NCI-H2196 (cell line): ENCODE data around the gene AMPD3.

ENCODE experiments used
- DNase-seq: peaks from one replicate; lab custom pipeline; 2025; ENCODE audit not compliant: unreplicated experiment; lab: John Stamatoyannopoulos, UW

AMPD3 gene

DNA sequence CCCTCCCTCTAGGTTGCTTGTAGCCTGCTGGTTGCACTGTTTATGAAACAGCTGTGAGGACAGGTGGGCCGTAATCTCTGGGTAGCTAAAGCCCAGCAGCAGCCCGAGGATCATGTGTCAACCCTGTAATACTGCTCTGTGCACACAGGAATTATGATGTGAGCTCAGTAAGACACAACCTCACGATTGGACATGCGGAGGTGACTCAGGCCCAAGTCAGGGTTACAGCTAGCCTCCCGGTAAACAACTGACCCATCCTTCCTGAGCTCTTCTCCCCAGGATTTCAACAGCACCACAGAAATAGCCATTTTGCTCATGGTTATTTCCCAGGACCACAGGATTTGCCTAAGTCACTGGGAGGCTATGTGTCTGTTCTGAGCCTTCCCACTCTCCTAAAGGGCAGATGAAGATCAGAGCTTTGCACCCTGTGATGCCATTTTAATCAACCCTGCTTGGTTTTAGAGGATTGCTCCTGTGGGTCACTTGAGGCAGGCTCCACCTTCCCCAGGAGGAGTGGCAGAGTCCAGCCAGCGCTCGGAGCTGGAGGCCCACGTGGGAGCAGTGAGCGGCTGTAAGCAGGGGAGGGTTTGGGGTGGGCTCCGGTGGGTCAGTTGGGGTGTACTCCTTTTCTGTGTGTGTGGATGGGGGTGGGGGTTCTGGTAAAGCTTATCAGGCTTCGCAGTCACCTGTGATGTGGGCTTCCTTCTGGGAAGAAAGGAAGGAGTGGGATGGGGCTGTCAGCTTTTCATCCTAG lies at the start of gene AMPD3:
Gene AMPD3, plus strand, starts transcription at position 387 of the 754 bp plus-strand sequence. CDS start 6,256 bp downstream, outside the sequence.
- DNase-seq = peak; percentile 80

DNA sequence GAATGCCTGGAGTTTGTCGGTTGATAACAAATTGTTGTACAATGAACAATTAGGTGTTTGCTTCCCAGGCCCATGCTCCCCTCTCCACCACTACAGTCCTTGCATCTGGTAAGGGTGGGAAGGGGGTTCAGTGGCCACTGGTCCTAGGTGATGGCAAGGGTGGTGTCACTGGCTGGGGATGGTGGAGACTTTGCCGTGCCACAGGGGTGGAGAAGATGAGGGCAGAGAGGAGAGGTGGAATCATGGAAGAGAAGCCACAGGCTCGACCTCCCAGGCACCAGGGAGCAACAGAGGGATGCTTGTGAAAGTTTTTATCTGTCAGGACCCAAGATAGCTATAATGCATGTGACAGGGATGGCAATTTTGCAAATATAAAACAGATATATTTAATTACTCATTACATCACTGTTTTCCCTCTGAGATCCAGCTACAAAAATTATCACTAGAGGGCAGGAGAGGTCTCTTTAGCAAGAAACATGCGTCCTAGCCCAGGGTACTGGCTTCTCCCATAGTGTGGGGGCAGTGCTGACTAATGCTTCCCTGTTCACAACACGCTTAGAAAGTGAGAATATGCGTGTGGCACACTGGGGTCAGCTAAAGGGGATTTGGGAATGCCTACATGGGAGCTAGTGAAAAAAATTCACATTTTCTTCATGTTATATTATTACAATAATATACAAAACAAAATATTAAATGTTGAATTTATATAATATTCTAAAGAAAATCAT lies 49.0 kb upstream of the AMPD3 start:
- DNase-seq = peak; percentile 82

DNA sequence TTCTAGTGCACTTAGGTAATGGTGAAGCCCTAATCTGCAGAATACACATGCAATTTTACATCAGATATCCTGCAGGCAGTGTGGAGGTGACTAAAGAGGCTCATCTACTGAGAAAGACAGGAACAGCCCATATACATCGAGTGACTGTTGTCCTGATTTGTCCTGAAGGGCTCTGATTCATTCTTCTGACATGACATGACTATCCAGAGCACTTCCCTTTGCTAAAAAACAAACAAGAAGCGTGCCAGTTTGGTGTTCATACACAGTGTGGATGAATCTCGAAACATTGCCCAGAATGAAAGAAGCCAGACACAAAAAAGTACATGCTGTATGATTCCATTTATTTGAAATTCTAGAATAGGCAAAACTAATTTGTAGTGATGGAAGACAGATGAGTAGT lies 48.0 kb upstream of the AMPD3 start:
- no peak for DNase-seq

DNA sequence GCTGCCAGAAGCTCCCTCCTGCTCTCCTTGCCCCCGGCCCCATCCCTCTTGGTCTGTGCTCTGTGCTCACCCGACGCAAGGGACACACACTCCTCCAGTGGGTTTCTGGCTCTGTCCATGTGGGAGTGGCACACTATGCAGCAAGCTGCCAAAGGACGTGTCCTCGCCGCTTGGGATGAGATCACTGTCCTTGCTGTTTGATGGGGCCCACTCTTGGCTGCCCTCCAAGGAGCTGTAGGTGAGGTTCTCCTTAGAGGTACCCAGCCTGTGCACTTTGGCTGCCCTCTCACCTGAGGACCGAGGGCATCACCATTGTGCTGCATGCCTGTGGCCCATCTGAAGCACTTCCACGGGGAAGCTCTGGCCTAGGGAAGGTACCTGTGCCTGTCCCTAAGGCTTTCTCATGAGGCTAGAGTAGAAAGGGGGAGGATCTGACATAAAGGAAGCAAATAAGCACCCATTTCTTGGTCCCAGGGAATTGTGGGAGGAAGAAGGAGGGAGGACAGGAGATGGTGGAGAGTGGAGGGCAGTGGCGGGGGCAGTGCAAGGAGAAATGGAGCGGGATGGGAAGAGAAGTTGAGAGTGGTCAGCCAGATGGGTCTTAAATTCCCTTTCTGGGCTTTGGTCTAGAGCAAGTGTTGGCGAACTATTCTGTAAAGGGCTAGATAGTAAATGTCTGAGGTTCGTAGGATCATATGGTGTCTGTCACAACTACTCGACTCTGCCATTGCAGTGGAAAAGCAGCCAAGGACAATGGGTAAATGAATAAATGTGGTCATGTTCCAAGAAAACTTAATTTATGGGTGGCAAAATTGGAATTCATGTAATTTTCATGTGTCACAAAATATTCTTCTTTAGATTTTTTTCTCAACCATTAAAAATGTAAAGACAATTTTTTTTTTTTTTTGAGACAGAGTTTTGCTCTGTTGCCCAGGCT lies 47.0 kb upstream of the AMPD3 start:
- no peak for DNase-seq

DNA sequence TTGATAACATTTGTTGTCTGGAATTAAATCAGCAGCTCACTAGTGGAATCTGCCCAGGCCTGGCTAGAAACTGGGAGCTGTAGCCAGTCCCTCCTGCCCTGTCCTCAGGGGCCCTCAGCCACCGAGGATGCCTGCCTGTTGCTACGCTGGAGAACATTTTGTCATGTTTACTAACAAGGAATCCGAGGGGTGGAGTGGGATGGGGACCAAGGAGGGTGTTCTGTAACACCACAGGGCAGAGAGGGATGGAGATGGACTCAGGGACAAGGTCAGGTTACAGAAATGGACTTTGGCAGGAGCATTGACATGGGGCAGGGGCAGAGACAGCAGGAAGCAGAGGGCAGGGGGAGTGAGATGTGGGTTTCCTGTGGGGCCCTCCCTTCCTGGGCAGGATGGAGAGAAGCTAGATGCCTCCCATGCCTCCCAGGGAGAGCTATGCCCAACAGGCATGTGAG lies 45.8 kb upstream of the AMPD3 start:
- no peak for DNase-seq

DNA sequence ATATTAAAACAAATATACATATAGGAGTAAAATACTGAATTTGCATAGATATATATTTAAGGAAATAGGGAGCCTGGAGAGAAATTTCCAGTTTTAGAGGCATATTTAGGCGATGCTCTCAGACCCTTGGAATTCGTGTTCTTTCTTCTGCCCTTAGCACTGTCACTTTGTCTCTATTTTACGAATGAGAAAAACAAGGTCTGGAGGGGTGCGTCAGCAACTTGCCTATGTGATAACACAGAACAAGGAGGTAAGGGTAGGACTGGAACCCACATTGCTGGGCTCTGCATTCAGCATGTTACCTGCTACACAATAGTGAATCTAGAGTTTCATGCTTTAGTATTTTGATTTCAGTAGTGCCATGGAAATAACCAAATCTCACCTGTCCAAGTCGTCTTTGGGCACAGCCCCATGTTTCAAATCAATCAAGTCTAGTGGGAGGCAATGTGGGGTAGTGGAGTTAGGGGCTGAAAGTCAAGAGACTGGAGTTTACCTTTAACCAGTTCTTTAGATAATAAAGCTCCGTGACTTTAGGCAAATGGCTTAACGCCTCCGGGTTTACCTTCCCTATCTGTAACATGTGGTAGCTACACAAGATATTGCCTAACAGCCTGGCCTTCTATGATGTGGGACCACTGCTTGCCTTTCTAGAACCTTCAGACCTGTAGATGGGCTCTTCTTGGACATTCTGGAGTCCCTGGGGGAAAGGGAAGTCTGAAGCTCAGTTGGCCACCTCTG lies 44.8 kb upstream of the AMPD3 start:
- no peak for DNase-seq

DNA sequence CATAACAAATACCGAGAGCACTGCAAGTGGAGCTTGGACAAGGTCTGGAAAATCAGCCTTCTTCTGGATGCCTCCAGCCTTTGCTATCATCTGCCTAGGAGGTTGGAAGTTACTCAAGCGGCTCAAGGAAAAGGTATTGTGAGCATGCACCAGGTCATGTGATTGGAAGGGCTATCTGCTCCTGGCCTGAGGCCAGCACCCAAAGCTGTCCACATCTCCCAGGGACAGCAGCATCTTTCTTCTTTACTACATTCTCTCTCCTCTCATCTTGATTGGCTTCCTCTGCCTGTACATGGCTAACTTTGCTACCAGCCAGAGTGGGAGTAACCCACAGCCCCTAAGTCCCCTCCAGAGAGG lies 44.2 kb upstream of the AMPD3 start:
- DNase-seq = no peak

DNA sequence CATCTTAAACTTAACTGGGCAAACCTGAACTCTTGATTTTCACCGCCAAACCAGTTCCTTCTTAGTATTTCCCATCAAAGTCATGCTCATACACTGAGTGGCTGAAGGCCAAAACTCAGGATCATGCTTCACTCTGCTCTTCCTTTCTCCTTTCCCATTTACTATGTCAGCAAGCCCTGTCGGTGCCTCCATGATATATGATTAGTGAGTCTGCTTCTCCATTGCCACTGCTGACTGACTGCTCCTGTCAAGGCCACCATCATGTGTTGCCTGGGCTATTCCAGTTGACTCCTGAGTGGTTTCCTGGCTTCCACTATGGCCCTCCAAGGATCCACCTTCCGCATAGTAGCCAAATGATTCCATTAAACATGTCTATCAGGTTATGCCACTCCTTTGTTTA lies 42.8 kb upstream of the AMPD3 start:
- DNase-seq = no peak

DNA sequence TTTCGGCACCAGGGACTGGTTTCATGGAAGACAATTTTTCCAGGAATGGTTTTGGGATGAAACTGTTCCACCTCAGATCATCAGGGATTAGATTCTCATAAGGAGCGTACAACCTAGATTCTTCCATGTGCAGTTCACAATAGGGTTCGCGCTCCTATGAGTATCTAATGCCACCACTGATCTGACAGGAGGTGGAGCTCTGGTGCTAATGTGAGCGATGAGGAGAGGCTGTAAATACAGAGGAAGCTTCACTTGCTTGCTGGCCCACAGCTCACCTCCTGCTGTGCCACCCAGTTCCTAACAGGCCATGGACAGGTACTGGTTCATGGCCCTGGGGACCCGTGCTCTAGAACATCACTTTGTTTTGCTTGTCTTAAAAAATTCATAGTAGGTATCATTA lies 41.8 kb upstream of the AMPD3 start:
- no peak for DNase-seq

DNA sequence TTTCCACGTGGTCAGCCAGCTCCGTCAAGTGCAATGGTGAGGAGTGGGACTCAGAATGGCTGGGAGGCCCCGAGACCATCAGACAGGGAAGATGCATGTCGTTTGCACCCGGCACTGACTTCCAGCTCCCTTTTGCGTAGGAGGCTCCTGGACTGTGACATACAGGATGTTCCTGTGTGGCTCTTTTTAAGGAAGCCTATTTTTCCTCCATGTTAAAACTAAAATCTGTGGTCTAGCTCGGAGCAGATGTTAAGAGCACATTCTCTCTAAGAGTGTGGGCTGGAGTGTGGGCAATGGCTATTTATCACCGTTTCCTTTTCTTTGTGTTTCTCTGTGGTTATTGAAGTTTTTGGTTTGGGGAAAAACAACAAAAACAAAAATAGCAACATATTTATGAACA lies 40.9 kb upstream of the AMPD3 start:
- DNase-seq = no peak

DNA sequence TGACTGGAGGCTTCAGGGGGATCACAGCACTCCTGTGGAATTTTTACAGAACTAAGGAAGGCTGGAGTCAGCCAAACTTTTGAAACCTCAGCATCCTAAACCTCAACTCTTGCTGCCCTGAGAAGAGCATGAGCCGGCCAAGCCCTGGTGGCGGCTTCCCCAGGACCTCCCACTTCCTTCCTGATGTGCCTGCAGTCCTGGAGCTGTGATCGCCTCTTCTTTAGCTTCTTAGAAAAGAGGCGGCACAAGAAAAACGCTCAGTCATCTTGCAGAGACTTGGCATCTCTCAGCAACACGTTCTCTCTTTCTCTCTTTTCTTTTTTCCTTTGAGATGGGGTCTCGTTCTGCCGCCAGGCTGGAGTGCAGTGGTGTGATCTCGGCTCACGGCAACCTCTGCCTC lies 40.4 kb upstream of the AMPD3 start:
- DNase-seq = no peak

DNA sequence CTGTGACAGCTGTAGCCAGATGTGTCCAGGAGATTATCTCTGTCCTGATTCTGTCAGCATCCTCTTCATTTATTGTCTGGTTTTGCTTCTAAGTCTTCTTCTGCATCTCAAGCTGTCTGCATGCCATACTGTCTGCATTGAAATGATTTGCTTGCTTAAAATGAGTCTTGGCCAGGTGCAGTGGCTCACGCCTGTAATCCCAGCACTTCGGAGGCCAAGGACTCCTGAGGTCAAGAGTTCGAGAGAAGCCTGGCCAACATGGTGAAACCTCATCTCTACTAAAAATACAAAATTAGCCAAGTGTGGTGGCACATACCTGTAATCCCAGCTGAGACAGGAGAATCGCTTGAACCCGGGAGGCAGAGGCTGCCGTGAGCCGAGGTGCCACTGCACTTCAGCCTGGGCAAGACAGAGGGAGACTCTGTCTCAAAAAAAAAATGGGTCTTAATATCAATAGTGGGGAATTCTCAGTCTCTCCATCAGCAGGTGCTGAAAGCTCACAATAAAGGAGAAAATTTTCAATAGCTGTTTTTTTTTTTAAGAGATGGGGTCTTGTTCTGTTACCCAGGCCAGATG lies 39.2 kb upstream of the AMPD3 start:
- DNase-seq = no peak

DNA sequence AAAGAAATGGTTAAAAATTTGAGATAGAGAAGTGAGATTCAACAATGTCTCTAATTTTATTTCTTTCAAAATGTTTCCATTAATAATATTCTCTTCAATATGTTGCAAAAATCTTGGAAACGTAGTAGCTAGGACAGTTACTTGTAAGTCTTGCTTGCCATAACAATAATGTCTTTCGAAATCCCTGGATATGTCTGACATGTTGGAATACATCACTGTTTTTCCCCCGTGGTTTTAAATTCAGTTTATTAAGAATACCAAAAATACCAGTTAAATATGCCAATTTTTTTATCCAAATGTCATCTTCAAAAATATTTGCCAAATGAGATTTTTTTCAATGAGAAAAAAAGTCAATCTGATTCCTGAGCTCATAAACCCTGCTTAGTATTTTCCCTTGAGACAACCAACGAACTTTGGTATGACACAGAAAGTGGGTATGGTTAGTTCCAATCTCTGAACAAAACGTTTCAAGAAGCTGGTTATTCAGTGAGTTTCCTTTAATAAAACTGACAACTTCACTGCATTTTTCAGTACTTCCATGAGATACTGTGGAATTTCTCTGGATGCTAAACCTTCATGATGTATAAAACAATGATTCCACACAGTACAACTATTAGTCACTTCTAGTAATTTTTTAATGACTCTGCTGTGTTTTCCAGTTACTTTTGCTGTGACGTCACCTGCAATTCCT lies 36.7 kb upstream of the AMPD3 start:
- DNase-seq = no peak

DNA sequence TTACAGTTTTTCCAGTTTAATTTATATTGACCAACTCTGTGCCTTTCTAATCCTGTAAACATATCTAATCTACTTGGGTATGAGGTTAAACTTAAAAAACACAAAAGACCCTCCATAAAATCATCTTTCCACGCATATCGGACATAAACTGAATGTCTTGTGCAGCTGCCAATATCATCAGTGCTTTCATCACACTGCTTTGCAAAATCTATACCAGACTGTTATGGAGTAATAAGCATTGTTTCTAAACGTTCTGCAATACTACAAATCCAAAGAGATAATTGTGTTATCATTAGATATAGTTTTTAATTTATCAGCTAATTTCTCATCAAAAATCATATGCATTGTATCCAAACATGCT lies 36.1 kb upstream of the AMPD3 start:
- DNase-seq = no peak

DNA sequence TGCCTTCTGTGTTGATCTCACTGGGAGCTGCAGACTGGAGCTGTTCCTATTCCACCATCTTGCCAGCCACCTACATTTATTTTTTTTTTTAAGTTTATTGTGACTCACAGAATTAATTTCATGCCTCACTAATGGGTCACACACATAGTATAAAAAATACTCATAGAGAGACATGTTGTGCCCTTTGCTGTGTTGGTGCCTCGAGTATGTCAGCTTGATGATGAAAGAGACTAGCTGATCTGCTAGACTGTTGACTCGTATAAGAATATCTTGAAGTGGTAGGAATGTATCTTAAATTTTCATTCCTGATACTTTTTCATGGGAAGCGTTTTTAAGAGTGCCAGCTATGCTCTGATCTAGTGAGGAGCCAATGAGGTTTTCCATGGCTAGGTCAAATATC lies 28.6 kb upstream of the AMPD3 start:
- no peak for DNase-seq

DNA sequence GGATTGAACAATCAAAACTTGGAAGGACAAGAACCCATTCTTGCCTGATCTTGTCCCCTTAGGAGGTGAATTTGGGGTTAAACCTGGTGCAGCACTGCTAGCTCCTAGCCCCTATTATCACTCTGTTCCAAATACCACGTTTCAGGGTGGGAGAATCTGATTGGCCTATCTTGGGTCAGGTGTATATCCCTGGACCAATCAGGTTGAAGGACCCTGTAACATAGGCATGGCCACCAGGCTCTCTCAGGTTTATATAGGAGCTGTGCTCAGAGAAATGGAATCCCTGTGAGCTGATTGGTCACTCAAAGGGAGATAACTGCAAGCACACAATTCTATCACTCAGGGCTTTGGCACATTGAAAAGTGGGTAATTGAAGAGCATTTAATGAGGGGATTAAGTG lies 26.6 kb upstream of the AMPD3 start:
- no peak for DNase-seq

DNA sequence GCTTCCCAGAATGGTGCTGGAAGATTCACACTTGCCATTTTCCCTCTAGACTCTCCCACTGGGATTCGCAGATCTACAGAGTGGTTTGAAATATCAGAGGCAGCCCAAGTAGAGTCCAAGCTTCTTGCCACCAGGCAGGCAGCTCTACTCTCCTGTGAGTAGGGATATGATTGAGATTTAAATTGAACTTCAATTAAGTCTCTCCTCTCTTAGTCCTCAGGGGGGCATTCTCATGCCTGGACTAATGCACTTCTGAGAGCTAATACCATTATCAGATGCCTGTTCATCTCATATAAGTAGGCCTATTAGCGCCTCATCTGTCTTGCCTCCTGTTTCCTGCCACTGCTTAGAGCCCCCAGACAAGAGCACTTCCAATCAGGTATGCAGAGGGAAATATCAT lies 25.5 kb upstream of the AMPD3 start:
- DNase-seq = no peak

DNA sequence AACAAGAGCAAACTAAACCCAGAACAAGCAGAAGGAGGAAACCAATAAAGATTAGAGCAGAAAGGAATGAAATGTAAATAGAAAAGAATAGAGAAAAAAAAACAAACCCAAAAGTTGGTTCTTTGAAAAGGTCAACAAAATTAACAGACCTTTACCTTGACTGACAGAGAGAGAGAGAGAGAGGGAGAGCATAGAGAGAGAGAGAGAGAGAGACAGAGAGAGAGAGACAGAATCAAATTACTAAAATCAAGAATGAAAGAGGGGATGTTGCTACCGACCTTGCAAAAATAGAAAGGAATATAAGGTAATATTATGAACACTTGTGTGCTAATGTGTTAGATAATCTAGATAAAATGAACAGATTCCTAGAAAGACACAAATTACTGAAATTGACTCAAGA lies 22.6 kb upstream of the AMPD3 start:
- DNase-seq = no peak

DNA sequence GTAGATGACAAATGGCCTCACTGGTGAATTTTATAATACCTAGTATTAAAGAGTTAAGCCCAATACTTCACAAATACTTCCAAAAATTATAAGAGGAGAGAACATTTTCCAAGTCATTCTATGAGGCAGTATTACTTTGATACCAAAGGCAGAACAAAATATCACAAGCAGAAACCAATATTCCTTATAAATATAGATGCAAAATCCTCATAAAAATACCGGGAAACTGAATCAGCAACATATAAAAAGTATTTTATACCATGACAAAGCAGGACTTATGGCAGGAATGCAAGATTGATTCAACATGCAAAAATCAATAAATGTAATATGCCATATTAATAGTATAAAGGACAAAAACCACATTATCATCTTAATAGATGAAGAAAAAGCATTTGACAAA lies 22.1 kb upstream of the AMPD3 start:
- DNase-seq = no peak

DNA sequence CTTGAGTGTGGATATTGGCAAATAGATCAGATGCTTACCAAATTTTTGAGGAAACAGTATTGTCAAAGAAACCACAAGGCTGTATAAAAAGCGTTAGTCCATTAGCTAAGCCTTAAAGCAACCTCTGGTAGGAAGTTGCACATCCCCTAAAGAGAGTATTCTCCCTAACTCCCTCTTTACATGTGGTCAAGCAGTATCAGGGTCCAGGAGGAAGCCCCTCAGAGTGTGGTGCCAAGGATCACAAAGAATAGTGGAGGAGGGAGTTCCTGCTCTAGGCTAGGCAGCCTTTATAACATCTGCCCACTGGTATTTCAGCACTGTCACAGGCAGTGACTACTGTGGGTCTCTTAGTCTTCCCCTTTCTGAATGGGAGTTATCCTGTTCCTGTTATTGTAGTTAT lies 18.8 kb upstream of the AMPD3 start:
- no peak for DNase-seq
